Superior temporal gyrus (tissue), 1 donor: ENCODE results near the gene ZFPL1.

Experiments used
- DNase-seq: peaks from one replicate; pipeline ENCODE4 v3.0.0-alpha.2; 2016; ENCODE audit errors: extremely low spot score

The ZFPL1 gene

DNA sequence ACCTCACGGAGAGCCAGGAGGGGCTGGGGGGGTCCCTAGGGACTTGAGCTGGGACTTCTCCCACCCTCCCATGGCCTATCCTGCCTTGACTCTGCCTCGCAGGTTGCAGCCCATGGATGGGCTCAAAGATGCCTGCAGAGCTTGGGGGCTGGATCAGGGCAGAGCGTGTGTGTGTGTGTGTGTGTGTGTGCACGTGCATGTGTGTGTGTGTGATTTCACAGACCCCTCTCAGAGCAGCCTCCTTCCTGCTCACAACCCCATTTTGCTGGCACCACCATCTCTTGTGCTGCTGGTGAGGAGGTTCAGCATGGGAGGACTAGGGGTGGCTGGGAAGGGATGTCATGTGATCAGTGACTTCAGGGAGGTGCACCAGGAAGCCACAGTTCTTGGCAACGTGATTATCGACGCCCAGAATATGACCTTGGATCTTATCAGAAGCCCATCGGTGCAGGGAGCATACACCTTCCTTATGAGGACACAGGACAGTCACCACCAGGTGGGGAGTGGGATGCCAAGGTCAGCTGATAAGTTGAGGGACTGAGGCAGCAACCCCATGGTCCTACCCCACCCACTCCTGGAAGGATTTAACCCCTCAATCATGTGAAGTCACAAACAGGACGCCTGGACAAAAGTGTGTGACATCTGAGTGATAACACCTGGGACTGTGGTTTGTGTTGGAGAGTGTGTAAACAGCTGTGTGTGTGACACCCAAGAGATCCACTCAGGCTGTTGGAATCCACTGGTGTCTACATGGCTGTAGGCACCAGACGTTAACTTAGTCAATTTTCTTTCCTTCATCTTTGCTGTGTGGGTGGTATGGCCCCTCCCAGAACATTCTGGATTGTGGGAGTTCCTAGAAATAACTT lies 23.8 kb upstream of the ZFPL1 start:
- DNase-seq = no peak

DNA sequence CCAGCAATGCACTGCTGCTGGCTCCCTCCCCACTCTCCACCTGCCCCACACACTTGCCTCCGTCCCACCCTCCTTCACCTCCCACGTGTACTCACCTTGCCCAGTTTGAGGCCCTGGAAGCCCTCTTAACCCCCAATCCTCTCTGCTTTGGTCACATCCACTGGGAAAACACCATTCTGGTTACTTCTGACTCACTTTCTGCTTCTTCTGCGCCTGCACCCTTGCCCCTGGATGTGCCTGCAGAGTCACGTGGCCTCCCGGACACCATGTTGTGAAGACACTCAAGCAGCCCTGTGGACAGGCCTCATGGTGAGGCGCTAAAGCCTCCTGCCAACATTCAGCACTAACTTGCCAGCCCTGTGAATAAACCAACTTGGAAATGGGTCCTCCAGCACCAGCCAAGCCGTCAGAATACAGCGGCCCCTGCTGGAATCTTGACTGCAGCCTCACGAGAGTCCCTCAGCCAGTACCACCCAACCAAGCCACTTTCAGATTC lies 23.1 kb upstream of the ZFPL1 start:
- no peak for DNase-seq

DNA sequence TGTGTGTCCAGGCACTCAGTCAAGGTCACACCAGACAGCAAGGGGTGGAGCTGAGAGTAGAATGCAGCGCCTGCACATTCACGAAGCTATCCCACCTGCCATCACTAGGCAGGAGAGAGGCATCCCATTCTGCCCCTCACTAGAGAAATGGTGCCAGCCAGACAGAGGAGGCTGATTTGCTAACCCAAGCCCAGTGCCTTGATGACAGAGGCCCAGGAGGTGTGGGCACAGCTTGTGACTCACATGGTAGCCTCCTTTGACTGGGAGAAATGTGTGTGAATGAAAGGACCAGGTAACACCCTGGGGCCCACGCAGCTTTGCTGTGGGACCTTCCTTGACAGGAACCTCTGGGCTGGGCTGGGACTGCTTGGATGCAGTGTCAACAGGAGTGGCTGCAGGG lies 20.5 kb upstream of the ZFPL1 start:
- DNase-seq = no peak

DNA sequence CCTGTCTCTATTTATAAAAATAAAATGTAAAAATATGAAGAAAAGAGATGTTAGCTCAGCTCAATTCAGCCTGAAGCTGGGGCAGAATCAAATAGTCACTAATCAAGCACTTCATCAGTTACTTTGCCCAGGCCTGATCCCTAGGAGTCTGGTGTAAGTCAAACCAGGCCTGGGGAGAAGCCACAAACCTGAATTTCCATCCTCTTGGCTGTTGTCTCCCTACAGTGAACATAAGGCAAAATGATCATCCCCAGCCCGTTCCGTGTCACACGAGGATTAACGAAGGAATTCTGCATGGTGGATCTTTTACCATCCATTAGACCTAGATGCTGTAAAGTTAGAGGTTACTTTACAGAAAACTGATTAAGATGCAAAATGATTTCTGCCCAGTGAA lies 19.2 kb upstream of the ZFPL1 start:
- DNase-seq = no peak

DNA sequence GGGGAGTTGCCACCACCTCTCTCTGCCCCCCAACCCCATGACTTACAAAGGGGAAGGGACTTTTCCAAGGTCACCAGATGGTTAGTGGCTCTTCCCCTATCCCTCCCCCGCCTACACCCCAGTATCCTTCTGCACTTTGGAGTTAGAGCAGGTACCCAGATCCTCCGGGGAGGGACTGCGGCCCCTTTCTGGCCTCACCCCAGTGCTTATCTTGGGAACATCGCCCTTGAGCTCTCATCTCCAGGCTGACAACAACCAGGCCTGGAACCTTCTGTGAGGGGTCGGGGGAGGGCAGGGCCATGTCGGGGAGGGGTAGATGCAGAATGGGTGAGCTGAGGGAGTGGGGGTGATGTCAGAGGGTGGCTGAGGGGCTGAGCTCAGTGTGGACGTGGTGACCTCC lies 18.2 kb upstream of the ZFPL1 start:
- DNase-seq = no peak

DNA sequence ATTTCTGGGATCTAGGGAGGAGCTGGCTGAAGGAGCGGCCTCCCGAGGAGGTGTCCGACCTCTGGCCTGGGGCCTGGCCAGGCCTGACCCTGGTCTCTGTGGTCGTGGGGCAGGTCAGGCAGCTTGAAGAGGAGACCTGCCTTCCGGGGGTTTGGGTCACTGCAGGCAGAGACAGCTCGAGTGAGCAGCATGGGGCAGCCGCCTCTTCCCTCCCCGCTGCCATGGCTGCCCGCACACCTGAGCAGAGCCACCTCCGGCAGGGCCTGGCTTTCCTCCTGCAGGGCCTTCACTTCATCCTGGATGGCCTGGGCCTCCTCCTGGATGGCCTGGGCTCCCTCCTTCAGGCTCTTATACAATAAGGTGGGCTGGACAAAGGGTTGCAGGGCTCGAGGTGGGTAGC lies 17.7 kb upstream of the ZFPL1 start:
- no peak for DNase-seq

DNA sequence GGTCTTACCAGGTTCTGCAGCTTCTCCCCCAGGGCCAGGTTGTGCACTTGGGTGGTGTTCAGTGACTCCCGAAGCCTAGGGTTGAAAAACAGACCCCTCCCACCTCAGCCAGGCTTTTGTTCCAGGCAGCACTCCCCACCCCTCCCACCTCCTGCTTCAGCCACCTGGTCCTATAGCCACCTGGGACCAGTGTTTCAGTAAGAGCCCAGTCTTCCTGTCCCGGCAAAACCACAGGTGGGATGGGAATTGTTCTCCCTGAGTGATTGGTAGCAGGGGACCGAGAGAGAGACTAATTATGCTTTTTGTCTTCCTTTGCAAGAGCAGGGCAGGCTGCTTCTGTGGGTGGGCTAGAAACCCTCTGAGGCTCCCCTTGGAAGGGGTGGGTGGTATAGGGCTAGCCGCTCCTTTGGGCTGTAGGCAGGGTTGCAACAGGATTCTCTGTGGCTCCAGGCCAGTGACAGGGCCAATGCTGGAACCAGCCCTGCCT lies 17.2 kb upstream of the ZFPL1 start:
- no peak for DNase-seq

DNA sequence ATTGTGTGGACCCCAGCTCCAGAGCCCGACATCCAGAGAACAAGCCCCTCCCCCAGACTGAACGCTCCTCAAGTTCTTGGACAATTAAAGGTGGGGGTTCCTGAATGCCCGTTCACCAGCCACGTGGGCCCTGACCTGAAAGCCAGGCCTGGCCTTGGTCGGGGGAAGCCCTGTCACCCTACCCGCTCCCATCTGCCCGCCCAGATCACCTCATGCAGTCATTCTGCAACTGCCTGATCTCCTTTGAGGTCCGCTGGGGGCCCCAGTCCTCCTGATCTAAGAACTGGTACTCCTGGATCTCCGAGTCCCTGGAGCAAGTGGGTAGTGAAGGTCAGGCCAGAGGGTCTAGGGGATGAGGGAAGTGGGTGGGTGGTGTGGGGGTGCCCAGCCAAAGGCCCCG lies 16.6 kb upstream of the ZFPL1 start:
- DNase-seq = no peak

DNA sequence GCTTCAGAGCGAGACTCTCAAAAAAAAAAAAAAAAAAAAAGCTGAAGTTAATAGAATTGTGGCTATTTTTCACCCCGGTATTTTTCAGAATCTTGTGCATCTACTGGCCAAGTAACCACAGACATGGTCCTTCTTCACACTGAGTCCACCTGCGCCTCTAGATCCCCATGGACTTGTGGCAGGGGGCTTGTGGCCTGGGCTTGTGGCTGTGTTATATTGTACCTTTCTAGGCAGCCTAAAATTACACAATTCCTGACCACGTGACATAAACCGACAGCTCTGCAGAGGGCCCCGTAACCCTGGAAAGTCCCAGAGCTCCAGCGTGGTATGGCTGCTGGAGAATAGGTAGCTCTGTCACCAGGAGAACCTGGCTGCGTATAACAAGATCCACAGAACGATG lies 14.8 kb upstream of the ZFPL1 start:
- no peak for DNase-seq

DNA sequence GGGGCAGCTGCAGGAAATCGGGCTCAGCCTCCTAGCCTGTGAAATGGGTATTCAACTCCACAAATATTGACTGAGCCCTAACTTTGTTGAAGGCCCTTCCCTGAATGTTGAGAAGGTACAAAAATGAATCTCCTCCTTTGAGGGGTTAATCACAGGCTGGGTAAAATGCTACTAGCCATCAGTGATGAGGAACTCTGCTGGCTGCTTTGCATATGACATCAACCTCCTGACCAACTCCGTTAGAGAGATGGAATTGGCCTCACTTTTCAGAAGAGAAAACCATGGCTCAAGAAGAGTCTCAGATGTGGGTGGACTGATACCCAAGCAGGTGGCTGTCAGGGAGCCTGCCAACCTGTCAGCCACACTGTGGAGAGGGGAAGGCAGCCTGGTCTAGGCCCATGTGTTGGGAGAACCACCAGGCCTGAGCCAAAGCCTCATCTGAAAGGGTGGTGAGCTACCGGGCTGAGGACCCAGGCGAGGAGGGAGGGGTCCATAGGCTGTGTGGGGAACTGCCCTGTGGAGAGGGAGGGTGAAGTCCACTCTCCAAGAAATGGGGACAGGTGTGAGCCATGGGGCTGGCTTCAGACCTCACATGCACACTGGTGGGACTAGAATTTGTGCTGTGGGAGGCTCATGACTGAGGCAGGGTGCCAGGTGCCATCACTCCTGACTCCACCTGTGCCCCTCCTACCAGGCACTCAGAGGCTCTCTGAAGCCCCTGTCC lies 12.0 kb upstream of the ZFPL1 start:
- no peak for DNase-seq

DNA sequence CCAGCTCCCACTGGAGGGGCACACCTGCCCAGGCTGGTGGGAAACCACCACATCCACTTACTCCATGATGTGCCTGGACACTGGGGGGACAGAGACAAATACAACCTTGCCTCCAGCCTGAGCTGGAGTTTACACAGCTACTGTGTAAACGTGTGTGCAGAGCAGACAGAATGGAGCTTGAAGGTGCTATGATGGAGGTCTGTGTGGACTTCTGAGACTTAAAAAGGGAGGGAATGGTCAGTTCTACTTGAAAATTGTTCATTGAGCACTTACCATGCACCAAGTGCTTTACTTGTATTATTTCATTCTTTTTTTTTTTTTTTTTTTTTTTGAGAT lies 11.4 kb upstream of the ZFPL1 start:
- no peak for DNase-seq

DNA sequence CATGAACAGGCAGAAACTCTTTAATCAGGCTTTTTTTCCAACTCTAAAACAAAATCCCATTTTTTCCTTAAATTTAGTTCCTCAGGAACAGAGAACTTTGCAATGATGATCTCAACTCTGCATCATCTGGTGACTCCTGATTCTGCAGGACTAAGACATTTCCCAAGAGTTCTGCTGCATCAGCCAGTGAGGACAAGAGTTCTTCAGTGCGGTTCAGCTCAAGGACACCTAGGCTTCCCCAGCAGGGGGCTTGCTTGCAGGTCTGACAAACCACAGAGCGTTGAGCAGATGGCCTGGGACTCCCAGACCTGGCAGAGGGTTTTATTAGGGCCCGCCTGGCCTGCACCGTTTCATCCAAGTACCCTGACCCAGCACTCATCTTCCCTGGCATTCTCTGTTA lies 6.6 kb upstream of the ZFPL1 start:
- DNase-seq = no peak

DNA sequence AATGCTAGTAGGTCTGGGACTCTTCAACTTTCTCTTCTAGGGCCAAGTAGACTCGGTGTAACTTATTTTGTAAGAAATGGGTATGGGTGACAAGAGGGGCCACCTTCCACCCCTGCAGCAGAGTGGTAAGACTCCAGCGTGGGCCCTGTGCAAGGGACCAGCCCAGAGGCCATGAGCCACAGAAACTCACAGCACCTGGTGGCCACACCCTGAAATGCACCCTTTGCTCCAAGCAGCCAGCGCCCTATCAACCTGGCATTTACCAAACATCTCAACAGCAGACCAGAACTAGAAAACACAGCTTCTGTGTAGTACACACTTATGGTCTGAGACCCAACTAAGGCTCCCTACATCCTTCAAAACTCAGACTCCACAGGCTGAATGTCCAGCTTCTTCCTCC lies 5.9 kb upstream of the ZFPL1 start:
- DNase-seq = no peak

DNA sequence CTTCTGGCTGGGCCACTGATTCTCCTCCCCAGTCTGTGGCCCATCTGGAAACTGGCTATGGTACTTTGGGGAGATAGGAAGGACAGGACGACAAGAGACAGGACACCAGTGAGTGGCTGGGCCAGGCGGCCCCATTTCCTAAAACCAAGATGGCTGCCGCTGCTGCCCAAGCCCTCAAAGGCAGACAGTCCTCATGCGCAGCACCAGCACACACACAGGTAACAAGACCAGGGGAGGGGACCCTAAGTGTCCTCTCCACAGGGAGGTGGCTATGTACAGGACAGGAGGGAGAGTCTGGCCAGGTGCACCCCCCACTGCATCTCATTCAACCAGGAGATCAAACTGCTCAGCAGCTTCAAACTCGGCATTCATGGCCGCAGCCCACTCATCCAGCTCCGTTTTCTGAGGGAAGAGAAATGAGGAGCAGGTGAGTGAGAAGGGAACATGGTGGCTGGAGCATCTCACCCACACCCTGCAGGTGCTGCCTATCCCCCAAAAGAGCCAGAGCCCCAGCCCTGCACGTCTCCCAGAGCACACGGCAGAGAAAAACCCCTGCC lies 5.2 kb upstream of the ZFPL1 start:
- DNase-seq = no peak

DNA sequence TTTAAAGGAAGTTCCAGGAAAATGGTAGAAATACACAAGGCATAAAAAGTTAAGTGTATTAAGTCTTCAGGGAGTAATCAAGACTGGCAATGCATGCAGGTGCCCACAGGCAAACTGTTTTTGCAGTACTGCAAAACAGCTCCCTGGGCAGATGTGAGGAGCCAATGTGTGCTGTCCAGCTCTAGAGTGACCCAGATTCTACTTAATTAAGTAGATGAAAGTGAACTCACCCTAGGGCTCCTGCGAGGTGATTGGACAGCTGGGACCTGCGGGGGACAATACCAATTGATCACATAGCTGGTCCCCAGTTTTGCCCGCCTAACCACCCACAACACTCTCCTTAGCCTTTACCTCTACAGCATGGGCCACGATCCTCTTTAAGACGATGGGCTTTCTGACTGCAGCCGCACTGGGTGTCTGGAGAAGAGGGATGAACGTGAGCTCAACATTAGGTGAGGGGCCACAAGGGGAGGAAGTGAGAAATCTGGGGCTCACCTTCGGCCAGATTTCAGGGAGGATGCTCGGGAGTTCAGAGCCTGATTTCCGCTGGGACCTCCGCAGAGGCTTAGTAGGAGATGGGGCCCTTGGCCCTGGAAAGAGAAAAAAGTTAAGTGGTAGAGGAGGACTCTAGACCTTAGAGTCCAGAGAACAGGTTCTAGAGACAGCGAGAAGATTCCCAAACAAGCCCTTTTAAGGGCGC lies 738 bp upstream of the ZFPL1 start:
- no peak for DNase-seq

DNA sequence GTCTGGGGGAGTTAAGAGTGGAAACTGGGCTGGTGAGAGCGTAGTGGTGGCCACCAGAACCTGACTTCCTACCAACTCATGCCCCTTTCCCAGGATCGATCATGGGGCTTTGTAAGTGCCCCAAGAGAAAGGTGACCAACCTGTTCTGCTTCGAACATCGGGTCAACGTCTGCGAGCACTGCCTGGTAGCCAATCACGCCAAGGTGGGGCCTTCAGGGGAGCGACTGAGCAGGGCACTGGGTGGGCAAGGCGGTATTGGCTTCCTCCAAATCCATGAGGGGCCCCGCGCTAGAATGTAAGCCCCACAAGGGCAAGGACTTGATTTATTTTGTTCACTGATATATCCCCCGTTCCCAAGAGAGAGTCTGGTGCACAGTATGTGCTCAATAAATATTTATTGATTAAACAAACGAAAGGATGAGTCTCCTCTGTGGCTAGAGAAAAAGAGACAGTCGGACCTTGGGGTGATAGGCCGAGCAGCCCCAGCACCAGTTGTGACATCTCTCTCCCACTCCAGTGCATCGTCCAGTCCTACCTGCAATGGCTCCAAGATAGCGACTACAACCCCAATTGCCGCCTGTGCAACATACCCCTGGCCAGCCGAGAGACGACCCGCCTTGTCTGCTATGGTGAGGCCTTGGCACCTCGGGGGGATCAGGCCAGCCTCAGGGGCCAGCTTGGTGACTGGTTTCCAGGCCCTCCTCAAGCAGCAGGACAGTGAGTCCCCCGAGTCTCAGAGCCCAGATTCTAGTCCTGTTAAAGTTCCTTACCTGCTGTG lies 765 bp downstream of the ZFPL1 start:
- no peak for DNase-seq

DNA sequence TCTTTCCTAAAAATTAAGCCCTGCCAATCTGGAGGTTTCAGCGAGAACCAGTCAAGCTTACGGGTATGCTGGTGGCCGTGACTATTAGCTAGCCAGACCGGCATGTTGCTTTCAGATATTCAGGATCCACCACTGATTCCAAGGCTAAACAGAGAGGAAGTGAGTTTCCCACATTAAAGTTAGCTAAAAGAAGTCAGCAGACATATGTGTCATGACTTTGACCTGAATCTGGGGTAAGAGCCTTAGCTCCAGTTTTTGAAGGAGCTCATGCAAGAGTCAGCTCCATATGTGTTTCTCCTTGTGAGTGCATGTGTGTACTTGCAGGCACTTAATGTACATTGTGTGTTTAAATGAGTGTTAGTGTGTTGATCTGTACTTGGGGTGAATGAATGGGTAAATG lies 1.4 kb downstream of the ZFPL1 start:
- DNase-seq = no peak

DNA sequence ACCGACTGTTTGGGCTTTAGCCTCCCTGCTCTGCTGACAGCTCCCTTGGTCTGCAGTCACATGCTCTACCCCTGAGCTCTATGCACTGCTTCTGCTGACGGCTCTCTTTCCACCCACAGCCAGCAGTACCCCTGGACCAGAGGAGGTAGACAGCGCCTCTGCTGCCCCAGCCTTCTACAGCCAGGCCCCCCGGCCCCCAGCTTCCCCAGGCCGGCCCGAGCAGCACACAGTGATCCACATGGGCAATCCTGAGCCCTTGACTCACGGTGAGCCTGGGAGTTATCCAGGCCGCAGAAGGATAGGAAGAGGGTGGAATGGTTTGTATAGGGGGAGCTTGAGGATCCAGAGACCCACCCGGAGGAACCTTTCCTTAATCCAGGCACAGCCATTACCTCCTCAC lies 2.8 kb downstream of the ZFPL1 start:
- DNase-seq = no peak

DNA sequence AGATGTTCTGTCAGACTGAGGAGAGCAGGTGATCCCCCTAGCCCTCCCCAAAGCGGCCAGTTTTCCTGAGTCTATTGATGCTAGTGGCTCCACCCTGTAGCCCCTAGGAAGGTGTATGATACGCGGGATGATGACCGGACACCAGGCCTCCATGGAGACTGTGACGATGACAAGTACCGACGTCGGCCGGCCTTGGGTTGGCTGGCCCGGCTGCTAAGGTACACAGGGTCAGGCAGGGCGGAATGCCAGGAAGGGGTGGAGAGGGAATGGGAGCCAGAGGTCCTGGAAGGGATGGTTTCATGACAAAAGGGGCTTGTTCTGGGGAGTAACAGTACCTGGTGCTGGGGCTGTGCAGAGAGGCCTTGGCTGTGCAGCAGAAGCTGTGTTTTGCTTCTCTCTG lies 3.2 kb downstream of the ZFPL1 start:
- DNase-seq = no peak

DNA sequence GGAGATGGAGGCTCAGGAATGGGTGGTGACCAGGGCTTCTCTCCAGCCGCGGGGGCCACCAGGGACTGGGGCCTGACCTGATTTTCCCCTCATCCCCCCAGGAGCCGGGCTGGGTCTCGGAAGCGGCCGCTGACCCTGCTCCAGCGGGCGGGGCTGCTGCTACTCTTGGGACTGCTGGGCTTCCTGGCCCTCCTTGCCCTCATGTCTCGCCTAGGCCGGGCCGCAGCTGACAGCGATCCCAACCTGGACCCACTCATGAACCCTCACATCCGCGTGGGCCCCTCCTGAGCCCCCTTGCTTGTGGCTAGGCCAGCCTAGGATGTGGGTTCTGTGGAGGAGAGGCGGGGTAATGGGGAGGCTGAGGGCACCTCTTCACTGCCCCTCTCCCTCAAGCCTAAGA lies 3.8 kb downstream of the ZFPL1 start:
- DNase-seq = no peak

DNA sequence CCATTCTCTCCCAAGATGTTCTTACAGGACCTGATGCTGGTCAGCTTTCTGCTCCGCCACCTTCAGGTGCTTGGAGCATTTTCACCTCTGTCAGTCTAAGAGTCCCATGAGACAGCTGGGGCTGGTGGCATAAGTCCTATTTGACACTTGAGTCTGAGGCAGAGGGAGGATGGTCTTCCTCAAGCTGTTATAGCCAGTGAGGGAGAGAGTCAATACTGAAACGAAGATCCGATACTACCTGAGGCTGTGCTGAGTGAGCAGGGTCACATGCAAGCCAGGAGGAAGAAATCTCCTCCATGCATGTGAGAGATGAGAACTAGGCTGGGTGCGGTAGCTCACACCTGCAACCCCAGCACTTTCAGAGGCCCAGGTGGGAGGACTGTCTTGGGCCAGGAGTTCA lies 5.6 kb downstream of the ZFPL1 start:
- no peak for DNase-seq

DNA sequence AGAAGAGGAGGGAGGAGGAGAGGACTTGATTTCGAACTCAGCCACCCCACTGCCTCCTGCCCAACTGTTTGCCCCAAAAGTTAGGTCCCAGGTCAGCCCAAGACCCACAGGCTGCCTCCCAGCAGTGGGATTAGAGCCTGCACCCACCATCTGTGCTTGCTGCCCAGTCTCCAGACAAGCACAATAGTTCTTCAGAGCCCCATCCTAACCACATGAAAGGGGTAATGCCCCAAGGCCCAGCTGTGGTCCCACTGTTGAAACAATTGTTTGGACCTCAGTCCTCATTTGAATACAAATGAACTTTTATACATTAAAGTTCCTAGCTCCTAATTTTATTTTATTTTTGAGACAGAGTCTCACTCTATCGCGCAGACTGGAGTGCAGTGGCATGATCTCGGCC lies 6.6 kb downstream of the ZFPL1 start:
- DNase-seq = peak; percentile 77
